GM20000 (cell line): ENCODE data around the gene ANKMY1.

Experiments
- DNase-seq: peaks from one replicate; pipeline ENCODE4 v3.0.0; 2012; ENCODE audit warnings: low spot score
- CTCF ChIP-seq: IDR thresholded peaks from 2 replicates; pipeline ENCODE4 v1.5.1; 2012; ENCODE audit warnings: mild to moderate bottlenecking, control low read depth; ENCODE audit errors: extremely low read depth, missing control alignments

The ANKMY1 gene

GRCh38 chr2:240465765-240466578 is 91.8 kb downstream of the ANKMY1 start:
- no peak for DNase-seq
- TF ChIP-seq CTCF, result no peak

- no peak for TF ChIP-seq CTCF
These were observed 92.5 kb downstream of the ANKMY1 start for GRCh38 chr2:240465268-240465764.

GRCh38 chr2:240464514-240465241 is 93.1 kb downstream of the ANKMY1 start:
- no peak for TF ChIP-seq CTCF
- DNase-seq, result no peak

More at GRCh38 chr2:240465268-240465764, 92.5 kb downstream of the ANKMY1 start:
- DNase-seq, result no peak

GRCh38 chr2:240463866-240464481 is 93.8 kb downstream of the ANKMY1 start:
- no peak for DNase-seq
- TF ChIP-seq CTCF, result no peak

- no peak for TF ChIP-seq CTCF
- DNase-seq, result no peak
These were observed 94.4 kb downstream of the ANKMY1 start for GRCh38 chr2:240463274-240463865.

- DNase-seq, result no peak
- no peak for TF ChIP-seq CTCF
These were observed 95.0 kb downstream of the ANKMY1 start for GRCh38 chr2:240462707-240463273.
